Fibroblast of the aortic adventitia (primary cell): Measurements from ENCODE around the gene SOX3. TPM values are rescaled to one million over a fixed set of nuclear protein-coding genes. Genes with fewer than 3 reads are reported as not detected.

Source experiments
- DNase-seq: peaks from one replicate; pipeline ENCODE4 v3.0.0-alpha.2; 2010; ENCODE audit warnings: low read depth
- H3K4me3 ChIP-seq: 2 replicates; pipeline ENCODE4 v1.5.1; 2011; ENCODE audit warnings: low read depth, mild to moderate bottlenecking, control low read depth, low read length, moderate library complexity
- total RNA-seq: library from RNA; depleted of rRNA; stranded (reverse); fragments of >200 nt; gene quantifications from 2 replicates; pipeline ENCODE4 v1.2.3, GENCODE V29; 2012; ENCODE audit warnings: low replicate concordance
- TF ChIP-seq, protein P1 (sequence below): IDR thresholded peaks from 2 replicates; pipeline ENCODE4 v1.5.1; 2011; ENCODE audit warnings: mild to moderate bottlenecking, low read length, control low read depth, inconsistent platforms; ENCODE audit not compliant: insufficient read depth

The SOX3 gene
- total RNA-seq, 1 donor, result not detected

DNA sequence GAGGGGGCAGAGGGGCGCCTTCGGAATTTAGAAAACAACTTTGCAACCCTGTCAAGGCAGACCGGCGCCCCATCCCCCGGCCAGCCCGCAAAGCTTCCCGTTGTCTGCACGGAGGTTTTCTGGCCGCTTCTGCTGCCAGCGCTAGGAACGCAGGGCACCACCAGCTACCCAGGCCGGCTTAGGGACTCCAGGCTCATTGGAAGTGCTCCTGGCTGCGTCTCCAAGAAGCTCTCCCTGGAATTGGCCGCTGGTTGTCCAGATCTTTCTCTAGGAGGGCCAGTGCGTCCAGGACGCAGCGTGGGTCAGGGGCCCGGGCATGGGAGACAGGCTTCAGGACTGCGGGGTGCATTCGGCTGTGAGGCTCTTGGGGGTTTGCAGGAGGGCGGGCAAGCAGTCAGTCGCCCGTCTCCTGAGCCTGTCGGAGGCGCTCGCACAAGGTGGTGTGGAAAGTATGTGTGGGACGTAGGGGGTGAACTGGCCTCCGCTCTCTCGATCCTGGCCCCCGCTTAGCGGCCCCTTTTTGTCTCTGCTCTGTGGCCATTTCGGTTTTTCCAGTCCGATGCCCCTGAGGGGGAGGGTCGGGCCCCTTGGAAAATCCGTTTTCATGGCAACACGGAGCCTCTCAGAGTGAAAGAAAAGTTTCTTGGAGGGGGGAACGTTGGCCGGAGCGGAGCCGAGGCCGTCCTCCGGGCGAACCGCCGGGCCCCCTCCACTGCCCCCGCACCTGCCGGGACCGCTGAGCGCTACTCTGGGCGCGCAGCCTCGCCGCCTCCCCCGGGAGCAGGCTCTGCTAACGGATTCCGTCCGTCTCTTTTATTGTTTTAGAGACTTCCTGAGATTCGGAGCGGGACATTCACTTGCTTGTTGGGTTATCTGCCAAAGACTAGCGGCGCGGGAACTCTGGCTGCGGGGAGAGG is 810 bp upstream of the SOX3 start:
- no peak for DNase-seq
- TF ChIP-seq, protein P1, sequence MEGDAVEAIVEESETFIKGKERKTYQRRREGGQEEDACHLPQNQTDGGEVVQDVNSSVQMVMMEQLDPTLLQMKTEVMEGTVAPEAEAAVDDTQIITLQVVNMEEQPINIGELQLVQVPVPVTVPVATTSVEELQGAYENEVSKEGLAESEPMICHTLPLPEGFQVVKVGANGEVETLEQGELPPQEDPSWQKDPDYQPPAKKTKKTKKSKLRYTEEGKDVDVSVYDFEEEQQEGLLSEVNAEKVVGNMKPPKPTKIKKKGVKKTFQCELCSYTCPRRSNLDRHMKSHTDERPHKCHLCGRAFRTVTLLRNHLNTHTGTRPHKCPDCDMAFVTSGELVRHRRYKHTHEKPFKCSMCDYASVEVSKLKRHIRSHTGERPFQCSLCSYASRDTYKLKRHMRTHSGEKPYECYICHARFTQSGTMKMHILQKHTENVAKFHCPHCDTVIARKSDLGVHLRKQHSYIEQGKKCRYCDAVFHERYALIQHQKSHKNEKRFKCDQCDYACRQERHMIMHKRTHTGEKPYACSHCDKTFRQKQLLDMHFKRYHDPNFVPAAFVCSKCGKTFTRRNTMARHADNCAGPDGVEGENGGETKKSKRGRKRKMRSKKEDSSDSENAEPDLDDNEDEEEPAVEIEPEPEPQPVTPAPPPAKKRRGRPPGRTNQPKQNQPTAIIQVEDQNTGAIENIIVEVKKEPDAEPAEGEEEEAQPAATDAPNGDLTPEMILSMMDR, result no peak
- no peak overlapping the region for H3K4me3 ChIP-seq

DNA sequence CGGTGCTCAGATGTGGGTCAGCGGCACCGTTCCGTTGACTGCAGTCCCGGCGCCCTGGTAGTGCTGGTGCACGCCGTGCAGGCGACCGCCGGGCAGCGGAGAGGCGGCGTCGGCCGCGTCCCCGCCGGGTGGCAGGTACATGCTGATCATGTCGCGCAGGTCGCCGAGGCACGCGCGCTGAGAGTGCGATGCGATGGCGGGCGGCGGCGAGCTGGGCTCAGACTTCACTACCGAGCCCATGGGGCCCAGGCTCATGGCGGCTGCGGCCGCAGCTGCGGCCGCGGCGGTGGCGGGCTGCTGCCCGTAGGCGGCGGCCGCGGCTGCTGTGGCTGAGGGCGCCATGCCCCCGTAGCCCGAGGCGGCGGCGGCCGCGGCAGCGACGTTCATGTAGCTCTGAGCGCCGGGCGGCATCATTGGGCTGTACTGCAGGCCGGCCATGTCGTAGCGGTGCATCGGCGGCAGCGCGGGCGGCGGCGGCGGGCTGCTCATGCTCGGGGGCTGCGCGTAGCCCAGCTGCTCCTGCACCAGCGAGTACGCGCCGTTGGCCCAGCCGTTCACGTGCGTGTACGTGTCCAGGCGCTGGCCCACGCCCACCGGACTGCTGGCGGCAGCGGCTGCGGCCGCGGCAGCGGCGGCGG is 1.0 kb downstream of the SOX3 start:
- TF ChIP-seq, protein P1, result no peak
- H3K4me3 ChIP-seq, result no peak overlapping the region
- DNase-seq, result peak; percentile 2

DNA sequence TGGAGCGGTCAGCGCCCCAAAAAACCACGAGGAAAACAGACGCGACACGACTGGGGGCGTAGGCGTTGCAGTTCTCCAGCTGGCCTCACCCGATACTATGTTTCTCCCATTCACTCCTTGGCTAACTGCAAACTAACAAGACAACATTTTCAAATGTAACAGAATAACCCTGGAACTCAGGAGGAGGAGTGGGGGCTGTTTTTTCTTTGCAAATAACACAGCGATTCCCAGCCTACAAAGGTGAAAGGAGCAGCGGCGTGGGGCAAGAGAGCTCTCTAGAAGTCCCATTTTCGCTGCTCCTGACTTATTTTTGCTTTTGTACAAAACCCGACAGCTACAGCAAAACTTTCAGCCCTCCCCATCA is 1.6 kb downstream of the SOX3 start:
- no peak for DNase-seq
- TF ChIP-seq, protein P1, result no peak

DNA sequence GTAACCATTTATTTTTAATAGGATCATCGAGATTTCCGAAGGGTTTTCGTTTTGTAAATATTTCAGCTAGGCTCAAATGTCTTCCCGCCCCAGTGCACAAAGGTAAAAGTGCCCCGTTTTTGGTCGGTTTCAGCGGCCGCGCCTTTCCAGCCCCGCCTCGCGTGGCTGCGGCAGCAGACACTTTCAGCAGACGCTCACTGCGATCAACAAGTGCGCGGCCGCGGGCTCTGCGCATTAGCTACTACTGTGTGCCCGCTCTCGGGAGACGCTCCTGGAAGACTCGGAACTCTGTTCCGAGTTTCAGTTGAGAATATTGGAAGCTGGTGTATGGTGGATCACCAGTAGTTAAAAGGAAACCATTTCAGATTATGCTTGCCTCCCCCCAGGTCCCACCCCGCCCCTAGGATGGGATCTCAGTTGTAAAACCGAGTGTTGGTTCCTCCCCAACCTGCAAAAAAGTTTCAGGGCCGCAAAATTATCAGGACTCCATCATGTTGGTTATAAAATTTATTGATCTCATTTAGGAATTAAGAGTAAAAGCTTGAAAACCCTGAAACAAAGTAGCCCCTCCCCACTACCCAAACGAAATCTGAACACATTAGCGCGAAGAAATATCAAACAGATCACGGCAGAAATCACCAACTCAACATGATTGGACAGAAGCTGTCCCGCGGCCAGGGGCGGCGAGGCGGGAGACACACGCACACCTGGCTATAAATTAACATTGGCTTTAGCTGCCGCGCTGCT is 2.2 kb downstream of the SOX3 start:
- H3K4me3 ChIP-seq, result no peak overlapping the region
- DNase-seq, result no peak
- TF ChIP-seq, protein P1, result no peak

More for the DNA sequence above, 1.6 kb downstream of the SOX3 start:
- H3K4me3 ChIP-seq, result no peak overlapping the region

DNA sequence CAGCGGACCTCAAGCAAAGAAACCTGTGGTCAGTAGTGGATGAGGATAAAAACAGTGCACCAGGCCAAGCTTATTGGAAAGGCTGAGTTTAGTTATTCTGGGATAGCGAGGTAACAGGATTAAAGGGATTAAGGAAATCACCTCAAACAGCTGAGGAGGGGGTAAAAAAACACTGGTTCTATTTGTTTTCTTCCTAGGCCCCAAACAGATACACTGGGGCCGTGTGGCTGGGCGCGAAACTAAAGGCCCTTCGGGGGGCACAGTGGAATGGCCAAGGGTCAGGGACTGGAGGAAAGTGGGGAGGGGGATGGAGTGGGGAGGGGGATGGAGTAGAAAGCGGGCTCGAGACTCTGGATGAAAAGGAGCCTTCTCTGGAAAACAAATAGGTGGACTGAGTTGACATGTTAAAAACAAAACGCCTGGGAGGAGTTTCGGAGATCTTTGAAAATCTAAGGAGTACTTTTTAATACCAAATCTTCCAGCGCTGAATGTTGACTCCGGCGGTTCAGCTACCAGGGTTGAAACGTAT is 2.9 kb downstream of the SOX3 start:
- no peak overlapping the region for H3K4me3 ChIP-seq
- DNase-seq, result no peak
- TF ChIP-seq, protein P1, result no peak

DNA sequence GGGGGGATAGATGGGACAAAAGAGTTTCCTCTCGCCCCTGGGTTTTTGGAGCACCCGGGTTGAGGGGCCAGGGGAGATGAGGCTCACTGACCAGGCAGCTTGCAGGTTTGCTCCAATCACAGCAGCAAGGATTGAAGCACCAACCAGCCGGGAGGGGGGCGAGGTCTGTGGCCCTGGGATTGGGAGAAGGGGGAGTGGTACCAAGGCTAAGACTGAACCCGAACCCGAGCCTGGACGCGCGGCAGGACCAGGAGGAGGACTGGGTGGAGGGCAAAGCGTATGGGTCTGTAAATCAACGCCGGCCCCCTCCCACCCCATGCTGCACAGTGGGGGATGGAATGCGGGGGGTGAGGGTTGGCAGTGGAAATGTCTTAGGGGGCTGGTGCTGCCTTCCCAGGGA is 3.5 kb downstream of the SOX3 start:
- TF ChIP-seq, protein P1, result no peak
- DNase-seq, result no peak
- no peak overlapping the region for H3K4me3 ChIP-seq
